CD4-positive, alpha-beta T cell treated with Interleukin-4 for 1 hour (primary cell): ENCODE data around the gene C9orf40.

ENCODE experiments used
- DNase-seq, 2 donors: peaks; one replicate each; pipeline ENCODE4 v3.0.0-alpha.2; 2020 to 2022

Gene C9orf40

GRCh38 chr9:74935008-74935407, 17.7 kb downstream of the C9orf40 start:
- no peak for DNase-seq

- no peak for DNase-seq
Measured at GRCh38 chr9:74921737-74922136, 31.0 kb downstream of the C9orf40 start.

GRCh38 chr9:74920944-74921626, 31.6 kb downstream of the C9orf40 start:
- DNase-seq, result no peak

DNA sequence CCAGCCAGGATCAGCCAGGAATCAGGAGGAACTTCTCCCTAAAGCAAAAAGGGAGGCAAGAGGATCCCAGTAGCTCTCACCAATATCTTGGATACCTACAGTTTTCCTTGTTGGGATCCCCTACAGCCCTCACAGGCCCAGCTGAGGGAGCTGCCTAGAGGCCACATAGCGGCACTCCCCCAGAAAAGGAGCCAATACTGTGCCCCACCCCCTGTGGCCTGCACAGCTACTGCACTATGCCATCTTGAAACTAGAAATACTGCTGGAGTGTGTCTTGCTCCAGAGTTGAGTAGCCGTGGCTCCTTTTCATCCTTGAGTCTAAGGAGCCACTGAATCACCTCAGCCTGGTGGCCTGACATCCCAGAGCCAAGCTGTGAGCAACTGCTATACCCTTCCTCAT, 42.7 kb downstream of the C9orf40 start:
- DNase-seq, result no peak

- DNase-seq, result no peak
Measured at GRCh38 chr9:74908665-74909064, 44.0 kb downstream of the C9orf40 start.

GRCh38 chr9:74907085-74907484, 45.6 kb downstream of the C9orf40 start:
- DNase-seq, result no peak

GRCh38 chr9:74901001-74901400, 51.7 kb downstream of the C9orf40 start:
- DNase-seq, result no peak
